NCI-H2196 treated with DMSO at 0.1 percent for 48 hours (cell line): ENCODE measurements around the gene CXCR5.

ENCODE experiments used
- DNase-seq: peaks from one replicate; lab custom pipeline; 2025; ENCODE audit not compliant: unreplicated experiment; lab: John Stamatoyannopoulos, UW

CXCR5 gene

GRCh38 chr11:118897721-118898310 lies 14.1 kb downstream of the CXCR5 start:
- no peak for DNase-seq

DNA sequence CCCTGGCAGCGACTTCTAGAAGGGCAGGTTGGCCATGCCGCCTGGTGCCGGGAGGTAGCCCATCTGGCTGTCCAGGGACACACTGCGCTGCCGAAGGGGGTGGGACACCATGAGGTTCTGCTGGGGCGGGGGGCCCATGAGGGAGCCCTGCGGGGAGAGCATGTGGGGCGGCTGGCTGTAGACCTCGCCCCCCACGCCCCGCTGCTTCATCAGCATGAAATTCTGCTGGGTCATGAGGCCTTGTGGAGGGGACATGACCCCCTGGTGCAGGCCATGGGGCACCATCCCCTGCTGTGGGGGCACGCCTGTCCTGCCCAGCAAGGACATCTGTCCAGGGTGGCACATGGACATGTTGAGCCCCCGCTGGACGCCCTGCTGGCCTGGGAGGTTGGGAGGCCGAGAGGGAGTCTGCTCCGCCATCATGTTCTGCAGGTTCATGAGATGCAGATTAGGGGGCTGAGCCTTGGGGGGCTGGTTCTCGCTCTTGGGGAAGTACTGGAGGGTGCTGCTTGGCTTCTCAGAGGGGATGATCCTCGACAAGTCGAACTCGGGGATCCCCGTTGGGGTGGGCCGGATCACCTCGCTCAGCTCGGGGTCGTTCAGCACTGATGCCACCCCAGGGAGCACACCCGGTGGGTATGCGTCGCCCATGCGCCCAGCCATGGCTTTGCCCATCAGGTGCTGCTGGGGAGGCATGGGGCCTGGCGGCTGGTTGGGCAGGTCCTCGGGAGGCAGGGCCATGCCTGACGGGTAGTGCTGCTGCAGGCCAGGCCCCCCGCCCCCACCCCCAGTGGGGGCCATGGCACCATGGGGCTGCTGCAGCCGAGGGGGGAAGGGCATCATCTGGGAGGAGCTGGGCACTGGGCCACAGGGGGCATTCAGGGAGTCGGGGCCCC lies 15.0 kb downstream of the CXCR5 start:
- no peak for DNase-seq

GRCh38 chr11:118899296-118899688 lies 15.6 kb downstream of the CXCR5 start:
- no peak for DNase-seq

DNA sequence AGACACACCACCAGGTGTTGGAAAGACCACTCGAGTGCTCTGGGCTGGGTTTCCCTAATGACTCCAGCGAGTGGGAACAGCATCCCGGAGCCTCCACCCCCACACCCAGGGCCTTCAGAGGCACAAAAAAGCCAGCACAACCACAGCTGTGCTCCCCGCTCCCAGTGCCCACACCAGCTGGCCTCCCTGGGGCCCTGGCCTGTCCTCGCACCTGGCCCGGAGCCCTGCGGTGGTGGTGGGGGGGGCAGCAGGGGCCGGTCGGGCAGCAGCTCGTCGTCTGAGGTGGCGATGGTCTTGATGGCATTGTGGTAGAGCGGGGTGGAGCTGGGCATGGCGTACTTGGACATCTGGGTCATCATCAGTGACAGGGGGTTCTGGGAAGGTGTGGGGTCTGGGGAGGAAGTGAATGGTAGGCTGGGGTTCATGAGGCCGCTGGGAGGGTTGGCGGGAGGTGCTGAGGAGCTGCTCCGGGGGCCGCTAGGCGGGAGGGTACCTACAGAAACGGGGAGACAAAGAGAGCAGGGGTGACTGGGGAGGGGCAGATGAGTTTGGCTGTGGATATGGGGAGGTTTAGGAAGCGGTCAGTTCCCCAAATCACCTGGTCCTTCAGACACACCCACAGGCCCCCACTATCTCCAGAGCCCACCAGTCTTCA lies 16.1 kb downstream of the CXCR5 start:
- no peak for DNase-seq

GRCh38 chr11:118900535-118901384 lies 17.1 kb downstream of the CXCR5 start:
- no peak for DNase-seq

DNA sequence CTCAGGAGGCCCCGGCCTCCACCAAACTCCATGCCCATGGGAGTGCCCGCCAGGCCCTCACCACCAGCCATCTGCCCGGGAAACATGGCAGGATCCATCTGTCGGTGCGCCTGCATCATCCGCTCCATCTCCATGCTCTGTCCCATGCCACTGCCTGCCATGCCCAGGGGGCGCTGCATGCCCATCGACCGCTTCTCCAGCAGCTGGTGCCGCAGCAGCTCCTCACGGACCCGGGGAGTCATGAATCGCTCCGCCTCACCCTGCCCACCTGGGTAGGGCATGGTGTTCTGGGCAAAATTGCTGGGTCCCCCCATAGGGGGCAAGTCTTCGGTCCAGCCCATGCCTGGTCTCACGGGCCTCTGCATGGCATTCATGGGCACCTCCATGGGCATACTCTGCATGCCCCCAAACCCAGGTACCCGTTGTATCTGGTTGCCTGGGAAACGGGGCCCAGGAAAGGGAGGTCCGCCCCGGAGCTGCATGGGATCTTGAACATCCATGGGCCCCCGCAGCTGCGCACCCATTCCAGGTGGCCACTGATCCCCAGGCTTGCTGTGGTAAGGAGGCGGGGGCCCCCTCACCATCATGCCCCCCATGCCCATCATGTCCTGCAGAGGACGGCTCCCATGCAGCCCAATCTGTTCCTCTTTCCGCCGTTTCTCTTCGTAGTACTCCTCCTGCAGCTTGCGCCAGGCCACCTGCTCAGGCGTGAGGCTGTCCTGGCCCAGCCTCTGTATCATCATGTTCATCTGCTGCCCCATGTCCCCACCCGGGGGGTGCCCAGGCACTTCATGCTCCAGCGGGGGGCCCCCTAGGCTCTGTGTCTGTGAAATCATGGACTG lies 18.0 kb downstream of the CXCR5 start:
- DNase-seq, result no peak

- DNase-seq, result no peak
These were observed 18.9 kb downstream of the CXCR5 start for GRCh38 chr11:118902336-118903203.

GRCh38 chr11:118903204-118904015 lies 19.7 kb downstream of the CXCR5 start:
- DNase-seq, result no peak

DNA sequence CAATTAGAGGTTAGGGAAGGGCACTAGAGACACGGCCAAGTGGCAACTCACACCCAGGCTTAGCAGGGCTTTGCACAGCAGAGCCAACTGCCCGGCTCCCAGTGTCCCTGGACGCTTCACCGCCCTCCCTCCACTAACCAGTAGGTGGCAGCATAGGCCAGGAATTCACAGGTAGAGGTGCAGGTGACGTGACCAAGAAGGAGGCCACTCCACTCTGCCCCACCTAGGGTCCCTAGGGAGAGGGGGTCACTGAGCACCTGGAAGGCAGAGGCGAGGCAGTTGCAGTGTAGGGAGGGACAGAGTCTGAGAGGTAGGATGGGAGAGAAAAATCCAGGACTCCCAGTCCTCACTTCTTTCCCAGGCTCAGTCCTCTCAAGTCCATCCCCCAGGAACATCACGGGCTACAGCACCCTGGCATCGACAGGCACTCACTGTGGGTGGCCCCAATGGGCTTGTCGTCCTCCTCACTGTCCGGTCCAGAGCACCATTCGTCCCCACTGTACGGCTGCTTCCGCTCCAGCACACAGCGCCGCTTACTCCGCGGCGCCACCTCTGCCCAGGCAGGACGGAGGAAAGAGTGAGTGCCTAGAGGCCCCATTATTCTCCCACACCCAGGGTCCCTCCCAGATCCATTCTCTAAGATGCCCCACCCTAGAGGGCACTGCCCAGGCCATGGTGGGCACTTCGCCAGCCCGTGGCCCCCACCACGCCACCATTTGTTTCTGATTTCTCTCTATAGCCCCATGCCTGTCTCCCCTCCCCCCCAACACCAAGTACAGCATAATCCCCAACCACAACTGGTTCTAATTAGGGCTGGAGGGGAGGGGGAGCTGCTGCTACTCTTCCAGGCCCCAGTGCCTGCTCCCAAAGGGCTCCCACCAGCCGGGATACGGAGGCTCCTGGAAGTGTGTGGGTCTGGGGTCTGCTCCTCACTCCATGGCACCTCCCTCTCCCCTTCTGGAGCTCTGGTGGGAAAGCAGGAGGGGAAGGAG lies 23.7 kb downstream of the CXCR5 start:
- DNase-seq, result peak; percentile 60

- DNase-seq, result no peak
These were observed 24.6 kb downstream of the CXCR5 start for GRCh38 chr11:118908264-118908663.

DNA sequence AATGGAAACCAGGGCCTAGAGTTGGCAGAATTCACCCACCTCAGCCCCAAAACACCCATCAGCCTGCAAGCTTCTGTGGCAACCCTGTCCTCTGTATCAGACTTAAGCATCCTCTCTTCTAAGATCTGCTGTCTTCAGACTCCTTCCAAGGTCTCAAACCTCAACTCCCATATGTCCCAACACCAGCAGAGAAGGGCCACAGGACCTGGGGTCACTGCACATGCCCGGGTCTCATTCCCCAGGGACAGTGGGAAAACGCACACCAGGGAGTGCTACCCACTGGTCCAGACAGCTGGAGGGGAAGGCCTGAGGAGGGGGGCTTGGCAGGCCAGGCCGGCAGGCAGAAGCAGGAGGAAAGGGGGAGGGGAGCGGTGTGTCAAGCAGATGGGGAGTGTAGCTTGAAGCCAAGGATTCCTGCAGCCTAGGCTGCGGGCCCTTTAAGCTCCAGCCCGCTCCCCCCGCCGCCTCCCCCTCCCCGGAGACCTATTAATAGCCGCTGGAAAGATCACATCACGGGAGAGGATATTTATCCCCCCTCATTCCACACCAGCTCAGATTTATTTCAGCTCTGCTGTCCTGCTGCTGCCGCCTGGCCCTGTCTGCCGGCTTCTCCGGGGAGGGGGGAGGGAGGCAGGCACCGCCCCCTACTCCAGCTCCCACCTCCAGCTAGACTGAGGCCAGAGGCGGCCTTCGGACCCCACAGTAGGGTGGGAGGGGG lies 25.4 kb downstream of the CXCR5 start:
- DNase-seq, result peak; percentile 59

DNA sequence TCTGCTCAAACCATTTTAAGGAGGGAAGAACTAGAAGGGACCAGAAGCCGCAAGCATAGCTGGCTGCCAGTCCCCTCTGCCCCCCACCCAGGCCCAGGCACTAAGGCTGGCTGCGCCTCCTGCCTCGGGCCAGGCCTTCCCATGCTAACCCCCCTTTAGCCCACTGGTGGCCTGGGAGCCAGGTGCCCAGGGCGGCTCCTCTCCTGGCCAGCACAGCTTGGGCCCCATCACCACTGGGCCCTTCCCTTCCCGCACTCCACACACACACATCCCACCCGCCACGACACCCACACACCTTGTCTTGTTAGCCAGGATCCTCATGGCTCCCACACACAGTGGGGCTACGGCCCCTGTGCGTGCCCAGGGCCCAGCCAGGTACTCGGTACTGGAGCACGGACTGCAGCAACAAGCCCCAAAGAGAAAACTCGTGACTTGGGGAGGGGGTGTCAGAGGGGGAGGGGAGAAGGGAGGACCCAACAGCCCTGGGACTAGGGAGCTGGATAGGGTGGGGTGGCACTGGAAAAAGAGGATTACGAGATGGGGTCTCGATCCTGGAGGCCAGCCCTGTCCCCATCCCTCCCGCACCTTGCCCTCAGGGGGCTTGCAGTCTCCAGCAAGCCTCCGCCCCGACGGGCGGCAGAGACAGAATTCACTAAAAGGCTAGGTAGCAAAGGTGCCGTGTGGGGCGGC lies 26.1 kb downstream of the CXCR5 start:
- no peak for DNase-seq

- DNase-seq, result no peak
These were observed 26.8 kb downstream of the CXCR5 start for GRCh38 chr11:118910309-118911112.

- no peak for DNase-seq
These were observed 27.6 kb downstream of the CXCR5 start for GRCh38 chr11:118911113-118911879.
